ENCODE results near the gene C1QTNF9.

GRCh38 chr13:24274452-24275021, 34.8 kb upstream of the C1QTNF9 start:
- no peak for TF ChIP-seq TCF7L2 (IDR thresholded peaks at IDR 0.05; ENCODE audit: low read depth, low read length)
- no peak for TF ChIP-seq REST (IDR thresholded peaks at IDR 0.05; ENCODE audit: insufficient read depth in 1 of 2, low read depth in 2 of 2, low read length in 1 of 2)
- no peak for TF ChIP-seq CTCF (IDR thresholded peaks at IDR 0.05)
- no peak for TF ChIP-seq POLR2AphosphoS5 (IDR thresholded peaks at IDR 0.05; ENCODE audit: low read depth, low read length)

All from Panc1 (cell line).